NB4 (cell line): ENCODE results near the gene HBA1.
"Not testable (repeated sequence)": the region's sequence is repeated elsewhere in the genome, so short reads cannot be mapped to it uniquely, and the experiment has no call there.

ENCODE experiments used
- MYC ChIP-seq: IDR thresholded peaks from 2 replicates; pipeline ENCODE4 v1.6.1; 2011; ENCODE audit warnings: low read depth, low read length
- POLR2A ChIP-seq: IDR thresholded peaks from 2 replicates; pipeline ENCODE4 v1.6.1; 2011; ENCODE audit warnings: mild to moderate bottlenecking; ENCODE audit not compliant: insufficient read length; ENCODE audit errors: extremely low read depth
- TF ChIP-seq, protein P1 (sequence below): IDR thresholded peaks from one replicate; pipeline ENCODE4 v1.5.1; 2012; ENCODE audit warnings: low read depth, low read length
- TF ChIP-seq, protein P2 (sequence below): IDR thresholded peaks from 2 replicates; pipeline ENCODE4 v1.6.1; 2011; ENCODE audit warnings: low read depth, low read length

DNA sequence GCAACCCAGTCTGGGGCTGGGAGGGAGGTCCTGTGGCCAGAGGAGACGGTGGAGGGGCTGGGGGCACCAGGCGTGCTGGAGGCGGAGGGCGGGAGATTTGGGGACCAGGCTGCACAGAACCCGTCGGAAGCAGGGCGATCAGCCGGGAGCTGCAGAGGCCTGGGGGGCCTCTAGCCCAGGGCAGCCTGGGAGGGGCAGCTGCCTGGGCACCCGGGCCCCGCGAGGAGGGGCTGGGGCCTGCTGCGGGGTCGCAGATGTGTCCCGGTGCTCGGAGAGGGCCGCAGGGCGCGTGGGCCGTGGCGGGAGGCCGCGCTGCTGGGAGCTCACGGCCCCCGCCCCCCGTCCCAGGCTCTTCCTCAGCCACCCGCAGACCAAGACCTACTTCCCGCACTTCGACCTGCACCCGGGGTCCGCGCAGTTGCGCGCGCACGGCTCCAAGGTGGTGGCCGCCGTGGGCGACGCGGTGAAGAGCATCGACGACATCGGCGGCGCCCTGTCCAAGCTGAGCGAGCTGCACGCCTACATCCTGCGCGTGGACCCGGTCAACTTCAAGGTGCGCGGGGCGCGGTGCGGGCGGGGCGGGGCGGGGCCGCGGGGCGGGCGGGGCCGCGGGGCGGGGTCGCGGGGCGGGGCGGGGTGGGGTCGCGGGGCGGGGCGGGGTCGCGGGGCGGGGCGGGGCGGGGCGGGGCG lies 12.2 kb upstream of the HBA1 start:
- TF ChIP-seq, protein P1, sequence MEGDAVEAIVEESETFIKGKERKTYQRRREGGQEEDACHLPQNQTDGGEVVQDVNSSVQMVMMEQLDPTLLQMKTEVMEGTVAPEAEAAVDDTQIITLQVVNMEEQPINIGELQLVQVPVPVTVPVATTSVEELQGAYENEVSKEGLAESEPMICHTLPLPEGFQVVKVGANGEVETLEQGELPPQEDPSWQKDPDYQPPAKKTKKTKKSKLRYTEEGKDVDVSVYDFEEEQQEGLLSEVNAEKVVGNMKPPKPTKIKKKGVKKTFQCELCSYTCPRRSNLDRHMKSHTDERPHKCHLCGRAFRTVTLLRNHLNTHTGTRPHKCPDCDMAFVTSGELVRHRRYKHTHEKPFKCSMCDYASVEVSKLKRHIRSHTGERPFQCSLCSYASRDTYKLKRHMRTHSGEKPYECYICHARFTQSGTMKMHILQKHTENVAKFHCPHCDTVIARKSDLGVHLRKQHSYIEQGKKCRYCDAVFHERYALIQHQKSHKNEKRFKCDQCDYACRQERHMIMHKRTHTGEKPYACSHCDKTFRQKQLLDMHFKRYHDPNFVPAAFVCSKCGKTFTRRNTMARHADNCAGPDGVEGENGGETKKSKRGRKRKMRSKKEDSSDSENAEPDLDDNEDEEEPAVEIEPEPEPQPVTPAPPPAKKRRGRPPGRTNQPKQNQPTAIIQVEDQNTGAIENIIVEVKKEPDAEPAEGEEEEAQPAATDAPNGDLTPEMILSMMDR = not testable (repeated sequence)
- TF ChIP-seq POLR2A, MYC: not testable (repeated sequence)
- TF ChIP-seq, protein P2, sequence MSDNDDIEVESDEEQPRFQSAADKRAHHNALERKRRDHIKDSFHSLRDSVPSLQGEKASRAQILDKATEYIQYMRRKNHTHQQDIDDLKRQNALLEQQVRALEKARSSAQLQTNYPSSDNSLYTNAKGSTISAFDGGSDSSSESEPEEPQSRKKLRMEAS = not testable (repeated sequence)
